ENCODE measurements around the gene TLDC2.
"Not testable (repeated sequence)": the region's sequence is repeated elsewhere in the genome, so short reads cannot be mapped to it uniquely, and the experiment has no call there.

Gene TLDC2

GRCh38 chr20:36926653-36927200 is 50.8 kb downstream of the TLDC2 start:
- H3K4me3 ChIP-seq (ENCODE audit: low read length): no peak overlapping the region
- DNase-seq (ENCODE audit: low read depth): no peak
- no peak for TF ChIP-seq CTCF (conservative IDR thresholded peaks at IDR 0.05; ENCODE audit: low read length)

- TF ChIP-seq CTCF (conservative IDR thresholded peaks at IDR 0.05; ENCODE audit: low read length): no peak
- DNase-seq (ENCODE audit: low read depth): no peak
- H3K4me3 ChIP-seq (ENCODE audit: low read length): no peak overlapping the region
Measured at GRCh38 chr20:36927704-36928103, 51.8 kb downstream of the TLDC2 start.

- no peak for TF ChIP-seq CTCF (conservative IDR thresholded peaks at IDR 0.05; ENCODE audit: low read length)
- DNase-seq (ENCODE audit: low read depth): peak; percentile 51
- no peak overlapping the region for H3K4me3 ChIP-seq (ENCODE audit: low read length)
Measured at GRCh38 chr20:36929290-36929689, 53.4 kb downstream of the TLDC2 start.

- no peak for TF ChIP-seq CTCF (conservative IDR thresholded peaks at IDR 0.05; ENCODE audit: low read length)
- no peak overlapping the region for H3K4me3 ChIP-seq (ENCODE audit: low read length)
- no peak for DNase-seq (ENCODE audit: low read depth)
Measured at GRCh38 chr20:36929691-36930090, 53.8 kb downstream of the TLDC2 start.

- not testable (repeated sequence) for H3K4me3 ChIP-seq (ENCODE audit: low read length); DNase-seq (ENCODE audit: low read depth)
Measured at GRCh38 chr20:36932067-36932466, 56.1 kb downstream of the TLDC2 start.

- H3K4me3 ChIP-seq (ENCODE audit: low read length): no peak overlapping the region
- DNase-seq (ENCODE audit: low read depth): peak; percentile 50
- no peak for TF ChIP-seq CTCF (conservative IDR thresholded peaks at IDR 0.05; ENCODE audit: low read length)
Measured at GRCh38 chr20:36932476-36933426, 56.8 kb downstream of the TLDC2 start.

GRCh38 chr20:36933571-36933970 is 57.6 kb downstream of the TLDC2 start:
- not testable (repeated sequence) for DNase-seq (ENCODE audit: low read depth); H3K4me3 ChIP-seq (ENCODE audit: low read length)

- no peak overlapping the region for H3K4me3 ChIP-seq (ENCODE audit: low read length)
- DNase-seq (ENCODE audit: low read depth): no peak
- no peak for TF ChIP-seq CTCF (conservative IDR thresholded peaks at IDR 0.05; ENCODE audit: low read length)
Measured at GRCh38 chr20:36936341-36936740, 60.4 kb downstream of the TLDC2 start.

GRCh38 chr20:36936761-36937401 is 60.9 kb downstream of the TLDC2 start:
- H3K4me3 ChIP-seq (ENCODE audit: low read length); DNase-seq (ENCODE audit: low read depth): not testable (repeated sequence)

Data from AG10803 (cell line).